ENCODE data around the gene RPS6KL1.

Gene RPS6KL1

GRCh38 chr14:74911221-74911620 lies 11.8 kb downstream of the RPS6KL1 start:
- DNase-seq: no peak

GRCh38 chr14:74910556-74910955 lies 12.5 kb downstream of the RPS6KL1 start:
- no peak for DNase-seq

DNA sequence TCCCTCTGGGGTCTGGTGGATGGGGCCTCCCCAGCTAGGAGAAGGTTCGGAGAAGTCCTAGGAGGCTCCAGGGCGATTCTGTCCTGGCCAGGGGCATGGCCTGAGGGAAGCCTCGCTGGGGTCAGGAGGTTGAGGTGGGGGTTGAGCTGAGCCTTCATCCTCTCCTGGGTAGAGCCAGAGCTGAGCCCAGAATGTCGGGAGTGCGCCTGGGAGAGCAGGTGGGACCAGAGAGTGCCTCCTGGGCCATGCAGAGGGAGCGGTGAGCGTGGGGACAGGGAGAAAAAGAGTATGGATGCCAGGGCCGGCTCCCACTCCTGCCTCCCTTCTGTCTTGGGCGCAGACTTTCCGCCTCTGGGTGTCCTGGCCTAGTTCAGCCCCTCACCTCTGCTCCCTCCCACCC lies 13.1 kb downstream of the RPS6KL1 start:
- DNase-seq: no peak

- no peak for DNase-seq
Measured at GRCh38 chr14:74909501-74909900, 13.6 kb downstream of the RPS6KL1 start.

GRCh38 chr14:74908861-74909341 lies 14.2 kb downstream of the RPS6KL1 start:
- DNase-seq: no peak

- DNase-seq: no peak
Measured at GRCh38 chr14:74907744-74908143, 15.3 kb downstream of the RPS6KL1 start.

GRCh38 chr14:74906925-74907521 lies 16.0 kb downstream of the RPS6KL1 start:
- DNase-seq: no peak

GRCh38 chr14:74905595-74906142 lies 17.4 kb downstream of the RPS6KL1 start:
- peak; percentile 89 for DNase-seq

DNA sequence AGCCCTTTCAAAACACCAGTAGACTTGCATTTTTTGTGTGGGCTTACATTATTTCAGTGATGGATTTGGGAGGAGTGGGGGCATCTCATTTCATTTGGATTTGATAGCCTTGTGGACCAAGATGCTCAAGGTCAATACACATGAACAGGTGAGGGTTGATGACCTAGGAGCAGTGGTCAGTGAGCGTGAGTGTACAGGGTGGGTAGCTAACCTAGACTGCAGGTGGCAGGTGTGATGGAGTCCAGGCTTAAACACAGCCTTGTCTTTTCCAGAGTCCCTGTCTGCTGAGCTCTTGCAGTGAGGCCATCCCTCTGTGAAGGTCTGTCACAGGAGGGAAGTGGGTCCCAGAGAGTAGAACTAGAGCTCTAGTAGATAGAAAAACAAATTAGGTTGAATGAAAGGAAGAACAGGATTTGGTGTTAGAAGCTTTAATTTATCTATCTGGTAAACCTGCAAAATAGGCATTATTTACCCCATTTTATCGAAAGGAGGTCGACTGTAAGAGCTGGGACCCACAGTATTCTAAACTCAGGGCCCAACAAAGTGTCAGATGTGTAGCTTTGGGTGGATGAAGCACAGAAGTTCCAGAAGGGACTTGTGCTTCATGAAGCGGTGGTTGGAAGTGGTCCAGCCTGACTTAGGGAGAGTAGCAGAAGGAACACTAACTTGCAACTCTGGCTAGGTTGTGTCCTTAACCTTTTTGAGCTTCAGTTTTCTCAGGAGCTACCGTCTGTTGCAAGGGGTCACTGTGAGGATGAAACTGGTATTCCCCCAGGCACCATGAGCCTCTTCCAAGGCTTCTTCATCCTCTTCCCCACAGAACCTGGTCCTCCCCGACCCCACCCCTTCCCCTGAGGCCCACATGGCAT lies 18.2 kb downstream of the RPS6KL1 start:
- no peak for DNase-seq

- no peak for DNase-seq
Measured at GRCh38 chr14:74902941-74903705, 19.9 kb downstream of the RPS6KL1 start.

- DNase-seq: no peak
Measured at GRCh38 chr14:74898694-74899093, 24.4 kb downstream of the RPS6KL1 start.

DNA sequence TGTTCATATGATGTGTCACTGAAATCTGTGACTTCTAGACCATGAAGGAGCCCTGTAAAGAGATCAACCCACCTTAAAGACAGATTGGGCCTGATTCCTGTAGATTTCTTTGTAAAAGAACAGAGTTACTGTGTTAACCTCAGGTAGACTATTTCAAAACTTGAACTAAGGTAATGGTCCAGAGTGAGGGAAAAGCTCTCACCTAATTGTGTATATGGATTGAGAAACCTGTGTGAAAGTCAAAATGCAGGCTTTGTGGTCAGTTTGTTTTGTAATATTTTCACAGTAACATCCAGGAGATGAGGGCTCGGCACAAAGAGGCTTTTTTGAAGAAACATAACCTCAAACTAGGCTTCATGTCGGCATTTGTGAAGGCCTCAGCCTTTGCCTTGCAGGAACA lies 25.0 kb downstream of the RPS6KL1 start:
- no peak for DNase-seq

DNA sequence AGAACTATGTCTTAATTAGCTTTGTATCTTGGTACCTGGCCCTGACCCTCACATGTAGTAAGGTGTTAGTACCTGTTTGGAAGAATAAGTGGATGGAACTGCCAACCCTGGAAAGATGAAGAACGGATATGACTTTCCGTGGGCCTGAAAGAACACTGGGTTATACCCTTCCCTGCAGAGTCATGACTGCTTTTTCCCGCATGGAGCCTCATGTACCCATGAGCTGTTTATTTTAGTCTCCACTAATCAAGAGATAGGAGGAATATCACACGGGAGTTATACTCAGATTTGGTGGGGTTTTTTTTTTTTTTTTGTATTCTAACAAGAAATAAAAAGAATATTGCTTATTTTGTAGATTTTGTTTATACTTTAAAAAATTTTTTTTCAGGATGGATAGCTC lies 25.4 kb downstream of the RPS6KL1 start:
- DNase-seq: no peak

DNA sequence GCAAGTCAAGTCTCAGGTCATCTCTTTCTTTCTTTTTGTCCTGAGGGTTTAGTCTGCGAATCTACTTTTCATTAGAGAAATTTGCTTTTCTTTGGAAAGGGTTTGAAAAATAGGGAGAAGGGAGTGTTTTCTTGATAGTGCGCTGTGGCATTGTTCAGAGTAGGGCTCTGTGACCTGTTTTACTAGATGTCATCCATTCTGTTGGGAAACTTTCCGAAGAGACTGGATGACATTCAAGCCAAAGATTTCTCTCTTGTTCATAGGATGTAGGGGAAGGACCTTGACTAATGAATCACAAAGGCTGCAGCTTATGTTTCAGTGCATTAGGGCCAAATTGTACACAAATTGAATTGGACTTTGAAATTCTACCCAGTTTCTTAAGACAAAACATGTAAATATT lies 26.7 kb downstream of the RPS6KL1 start:
- no peak for DNase-seq

- DNase-seq: no peak
Measured at GRCh38 chr14:74893614-74894091, 29.4 kb downstream of the RPS6KL1 start.

DNA sequence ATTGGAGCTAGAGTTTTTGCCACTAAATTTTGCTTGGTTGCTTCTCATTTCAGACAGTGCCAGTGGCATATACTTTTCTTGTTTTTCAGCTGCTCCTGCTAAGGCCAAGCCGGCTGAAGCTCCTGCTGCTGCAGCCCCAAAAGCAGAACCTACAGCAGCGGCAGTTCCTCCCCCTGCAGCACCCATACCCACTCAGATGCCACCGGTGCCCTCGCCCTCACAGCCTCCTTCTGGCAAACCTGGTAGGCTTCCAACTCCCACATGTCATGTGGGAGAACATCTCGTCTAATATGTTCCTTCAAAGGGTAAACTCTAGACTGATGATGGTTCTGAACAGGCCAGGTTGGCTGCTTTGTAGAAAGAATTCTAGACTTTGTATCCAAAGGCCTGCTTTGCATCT lies 30.3 kb downstream of the RPS6KL1 start:
- no peak for DNase-seq

GRCh38 chr14:74891870-74892269 lies 31.2 kb downstream of the RPS6KL1 start:
- DNase-seq: no peak

DNA sequence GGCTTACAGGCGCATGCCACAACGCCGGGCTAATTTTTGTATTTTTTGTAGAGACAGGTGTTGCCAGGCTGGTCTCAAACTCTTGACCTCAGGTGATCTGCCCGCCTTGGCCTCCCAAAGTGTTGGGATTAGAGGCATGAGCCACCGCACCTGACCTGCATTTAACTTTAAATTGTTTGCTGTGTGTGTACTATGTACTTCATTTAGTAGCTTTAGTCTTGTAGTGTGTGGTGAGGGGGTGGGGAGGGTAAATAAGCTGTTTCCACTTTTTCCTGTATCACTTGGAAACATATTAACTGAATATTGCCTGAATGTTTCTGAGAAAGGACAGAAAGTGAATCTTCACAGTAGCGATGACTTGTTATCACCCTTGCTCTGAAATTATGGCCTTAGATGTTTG lies 32.8 kb downstream of the RPS6KL1 start:
- DNase-seq: no peak

- no peak for DNase-seq
Measured at GRCh38 chr14:74888164-74889158, 34.6 kb downstream of the RPS6KL1 start.

GRCh38 chr14:74886001-74886400 lies 37.1 kb downstream of the RPS6KL1 start:
- DNase-seq: no peak

- peak; percentile 45 for DNase-seq
Measured at GRCh38 chr14:74882103-74882920, 40.7 kb downstream of the RPS6KL1 start.
